Smooth muscle cell of the brain vasculature (primary cell): ENCODE measurements around the gene ZNF692.
"Not testable (repeated sequence)": the region's sequence is repeated elsewhere in the genome, so short reads cannot be mapped to it uniquely, and the experiment has no call there.

Experiments used
- DNase-seq: peaks from one replicate; pipeline ENCODE4 v3.0.0-alpha.2; 2012; ENCODE audit warnings: low read depth, low spot score

The ZNF692 gene, protein sequence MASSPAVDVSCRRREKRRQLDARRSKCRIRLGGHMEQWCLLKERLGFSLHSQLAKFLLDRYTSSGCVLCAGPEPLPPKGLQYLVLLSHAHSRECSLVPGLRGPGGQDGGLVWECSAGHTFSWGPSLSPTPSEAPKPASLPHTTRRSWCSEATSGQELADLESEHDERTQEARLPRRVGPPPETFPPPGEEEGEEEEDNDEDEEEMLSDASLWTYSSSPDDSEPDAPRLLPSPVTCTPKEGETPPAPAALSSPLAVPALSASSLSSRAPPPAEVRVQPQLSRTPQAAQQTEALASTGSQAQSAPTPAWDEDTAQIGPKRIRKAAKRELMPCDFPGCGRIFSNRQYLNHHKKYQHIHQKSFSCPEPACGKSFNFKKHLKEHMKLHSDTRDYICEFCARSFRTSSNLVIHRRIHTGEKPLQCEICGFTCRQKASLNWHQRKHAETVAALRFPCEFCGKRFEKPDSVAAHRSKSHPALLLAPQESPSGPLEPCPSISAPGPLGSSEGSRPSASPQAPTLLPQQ

GRCh38 chr1:248858891-248859889, at the start of gene ZNF692:
Gene ZNF692, minus strand, starts transcription at chr1:248859085. Its CDS starts 776 bp downstream, at chr1:248858309.
- peak; percentile 89 for DNase-seq

GRCh38 chr1:248906753-248907661, 48.1 kb upstream of the ZNF692 start:
- no peak for DNase-seq

DNA sequence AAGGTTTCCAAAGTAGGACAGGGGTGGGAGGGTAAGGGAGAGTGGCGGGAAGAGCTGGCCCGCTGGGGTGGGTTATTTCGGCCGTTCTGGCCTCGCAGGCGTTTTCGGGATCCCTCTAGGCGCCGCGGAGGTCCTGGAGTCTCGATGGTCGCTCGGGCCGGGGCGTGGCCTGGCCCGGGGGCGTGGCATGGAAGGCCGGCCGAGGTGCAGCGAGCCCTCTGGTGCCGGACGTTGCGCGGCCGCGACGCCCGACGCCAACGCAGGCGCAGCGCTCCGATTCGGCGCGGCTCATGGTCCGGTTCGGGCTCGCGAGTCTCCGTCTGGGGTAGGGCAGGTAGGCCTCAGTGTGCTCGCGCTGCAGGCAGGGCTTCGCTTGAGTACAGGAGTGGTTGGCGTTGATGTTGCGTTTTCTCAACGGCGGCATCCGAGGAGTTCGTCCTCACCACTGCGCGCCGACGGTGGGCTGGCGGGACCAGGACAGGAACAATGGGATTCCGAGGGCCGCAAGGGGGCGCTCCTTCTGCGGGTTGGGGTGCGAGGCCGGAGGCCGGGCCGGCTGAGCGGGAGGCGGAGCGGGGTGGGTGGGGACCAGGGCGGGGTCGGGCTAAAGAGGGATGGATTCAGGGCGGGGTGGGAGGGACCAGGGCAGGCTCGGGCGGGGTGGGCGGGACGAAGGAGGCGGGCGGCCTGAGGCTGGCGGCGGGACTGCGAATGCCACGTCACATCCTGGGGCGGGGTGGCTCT, 47.3 kb upstream of the ZNF692 start, which contains the start of gene PGBD2:
Gene PGBD2, plus strand, starts transcription at position 227 of the 744 bp plus-strand sequence. CDS start 7,628 bp downstream, outside the sequence.
- DNase-seq: peak; percentile 80

DNA sequence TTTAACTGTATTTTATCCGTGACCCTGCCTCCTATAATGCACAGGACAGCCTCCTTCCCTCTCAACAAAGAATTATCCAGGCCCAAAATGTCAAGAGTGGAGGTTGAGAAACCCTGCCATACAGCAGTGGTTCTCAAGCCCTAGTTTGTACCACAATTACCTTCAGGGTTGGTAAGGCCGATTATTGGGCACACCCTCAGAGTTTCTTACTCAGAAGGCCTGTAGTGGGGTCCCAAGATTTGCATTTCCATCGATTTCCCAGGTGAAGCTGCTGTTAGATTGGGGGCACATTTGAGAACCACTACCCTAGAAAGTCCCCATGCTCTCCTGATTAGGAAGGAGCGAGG, 46.8 kb upstream of the ZNF692 start:
- DNase-seq: no peak

GRCh38 chr1:248904437-248905216, 45.7 kb upstream of the ZNF692 start:
- no peak for DNase-seq

DNA sequence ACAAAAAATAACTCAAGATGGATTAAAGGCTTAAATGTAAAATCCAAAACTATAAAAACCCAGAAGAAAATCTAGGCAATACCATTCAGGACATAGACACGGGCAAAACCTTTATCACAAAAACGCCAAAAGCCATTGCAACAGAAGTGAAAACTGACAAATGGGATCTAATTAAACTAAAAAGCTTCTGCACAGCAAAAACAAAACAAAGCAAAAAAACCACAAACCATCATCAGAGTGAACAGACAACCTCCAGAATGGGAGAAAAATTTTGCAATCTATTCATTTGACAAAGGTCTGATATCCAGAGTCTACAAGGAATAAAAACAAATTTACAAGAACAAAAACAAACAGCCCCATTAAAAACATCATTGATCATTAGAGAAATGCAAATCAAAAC, 42.7 kb upstream of the ZNF692 start:
- DNase-seq: no peak

DNA sequence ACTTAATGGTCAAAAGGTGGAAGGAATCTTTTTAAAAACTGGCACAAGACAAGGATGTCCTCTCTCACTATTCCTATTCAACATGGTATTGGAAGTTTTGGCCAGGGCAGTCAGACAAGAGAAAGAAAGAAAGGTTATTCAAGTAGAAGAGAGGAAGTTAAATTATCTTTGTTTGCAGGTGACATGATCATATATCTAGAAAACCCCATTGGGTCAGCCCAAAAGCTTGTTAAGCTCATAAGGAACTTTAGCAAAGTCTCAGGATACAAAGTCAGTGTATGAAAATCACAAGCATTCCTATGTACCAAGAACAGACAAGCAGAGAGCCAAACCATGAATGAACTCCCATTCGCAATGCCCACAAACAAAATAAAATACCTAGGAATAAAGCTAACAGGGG, 41.8 kb upstream of the ZNF692 start:
- DNase-seq: no peak

GRCh38 chr1:248897412-248898337, 38.8 kb upstream of the ZNF692 start:
- no peak for DNase-seq

- DNase-seq: no peak
These were observed 36.0 kb upstream of the ZNF692 start for GRCh38 chr1:248894837-248895236.

GRCh38 chr1:248892590-248892989, 33.7 kb upstream of the ZNF692 start:
- DNase-seq: no peak

DNA sequence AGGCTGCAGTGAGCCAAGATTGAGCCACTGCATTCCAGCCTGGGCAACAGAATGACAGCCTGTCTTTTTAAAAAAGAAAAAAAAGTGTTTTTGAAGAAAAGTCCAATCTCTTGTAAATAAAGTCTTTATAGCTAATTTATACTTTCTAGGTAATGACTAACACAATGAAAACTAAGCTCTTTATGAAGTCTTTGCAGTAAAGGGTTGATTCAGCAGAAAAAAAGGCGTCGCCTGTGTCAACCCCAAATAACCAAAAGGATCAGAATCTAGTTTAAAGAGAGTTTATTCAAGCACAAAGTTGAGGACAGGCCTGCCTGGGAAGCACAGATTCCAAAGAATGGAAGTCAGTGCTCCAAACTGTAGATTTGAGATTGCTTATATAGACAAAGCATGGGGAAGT, 32.9 kb upstream of the ZNF692 start:
- DNase-seq: no peak

DNA sequence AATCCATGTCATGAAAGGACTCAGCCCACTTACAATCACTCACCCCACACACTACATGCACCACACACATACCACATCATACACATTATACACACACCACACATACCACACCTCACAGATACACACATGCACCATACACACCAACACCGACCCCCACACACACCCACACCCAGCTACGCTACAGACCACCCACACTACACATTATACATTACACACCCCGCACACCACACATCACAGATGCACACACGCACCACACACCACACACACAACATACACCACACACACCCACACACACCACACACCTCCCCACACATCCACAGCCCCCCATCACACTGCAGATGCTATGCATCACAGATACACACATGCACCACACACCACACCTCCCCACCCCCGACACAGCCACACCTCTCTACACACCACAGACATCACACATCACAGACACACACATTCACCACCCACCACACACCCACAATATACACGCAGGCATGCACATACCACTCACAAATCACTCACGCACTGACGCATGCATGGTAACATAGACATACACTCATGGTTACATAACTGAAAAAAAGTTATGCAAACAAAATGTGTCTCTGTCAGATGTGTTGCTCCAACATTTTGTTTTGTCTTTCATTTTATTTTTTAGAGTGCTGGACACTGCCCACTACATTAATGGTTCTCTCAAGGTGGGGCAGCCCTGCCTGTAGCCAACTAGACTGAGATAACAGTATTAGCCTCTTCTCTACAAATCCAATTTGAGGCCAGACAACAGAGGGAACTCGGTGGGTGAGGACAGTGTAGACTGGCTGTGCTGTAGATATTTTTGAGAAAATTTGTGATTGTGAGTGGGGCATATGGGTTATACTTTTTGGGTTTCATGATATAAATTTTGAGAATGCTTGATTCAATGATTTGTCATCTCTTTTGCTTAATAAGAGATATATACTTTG, 31.9 kb upstream of the ZNF692 start:
- no peak for DNase-seq

GRCh38 chr1:248889914-248890243, 31.0 kb upstream of the ZNF692 start:
- not testable (repeated sequence) for DNase-seq

- no peak for DNase-seq
These were observed 27.5 kb upstream of the ZNF692 start for GRCh38 chr1:248886237-248886895.

DNA sequence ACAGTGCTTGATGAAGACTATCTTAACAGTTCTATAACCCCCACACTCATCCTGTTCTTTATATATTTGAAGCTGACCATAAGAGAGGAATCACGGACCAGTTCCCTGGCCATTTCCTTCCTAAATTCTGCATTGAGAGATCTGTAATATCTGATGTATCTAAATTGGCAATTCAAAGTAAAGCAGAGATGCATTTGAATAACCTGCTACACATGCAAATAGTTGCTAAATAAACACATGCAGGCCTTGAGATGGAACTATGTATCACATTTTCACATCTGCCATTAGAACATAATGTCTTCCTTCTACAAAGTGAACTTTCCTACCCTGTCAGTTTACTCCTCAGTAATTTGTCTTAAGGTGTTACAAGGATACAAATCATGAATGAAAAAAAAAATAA, 26.8 kb upstream of the ZNF692 start:
- no peak for DNase-seq

DNA sequence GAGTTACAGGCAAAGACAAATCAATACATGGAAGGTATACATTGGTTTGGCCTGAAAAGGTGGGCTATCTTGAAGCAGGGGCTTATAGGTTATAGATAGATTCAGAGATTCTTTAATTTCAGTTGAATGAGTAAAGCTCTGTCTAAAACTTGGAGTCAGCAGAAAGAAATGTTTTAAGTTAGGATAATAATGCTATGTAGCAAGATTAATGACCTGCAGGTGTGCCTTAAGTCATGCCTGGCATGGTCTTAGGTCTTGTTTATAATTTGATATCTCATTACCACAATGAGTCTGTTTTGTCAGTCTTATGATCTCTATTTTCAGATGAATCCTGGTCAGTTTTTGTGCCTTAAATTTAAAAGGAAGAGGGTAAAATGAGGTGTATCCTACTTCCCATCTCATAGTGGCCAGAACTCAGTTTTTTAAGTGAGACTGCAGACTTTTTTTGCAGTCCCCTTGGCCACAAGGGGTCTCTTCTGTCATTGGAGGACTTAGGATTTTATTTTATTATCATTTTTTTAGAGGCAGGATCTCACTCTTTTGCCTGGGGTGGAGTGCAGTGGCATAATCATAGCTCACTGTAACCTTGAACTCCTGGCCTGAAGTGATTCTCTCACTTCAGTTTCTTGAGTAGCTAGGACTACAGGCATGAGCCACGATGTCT, 25.9 kb upstream of the ZNF692 start:
- no peak for DNase-seq
